Mesenchymal stem cell (in vitro differentiated cells and primary cell): ENCODE results near the gene TUBA4A.

ENCODE experiments used
- DNase-seq: peaks from one replicate; pipeline ENCODE4 v3.0.0-alpha.2; 2013
- H2AFZ ChIP-seq: one replicate; pipeline ENCODE4 v1.6.1; 2013; ENCODE audit warnings: low read depth, mild to moderate bottlenecking, control low read depth, inconsistent platforms, low read length, moderate library complexity
- H2AK5ac ChIP-seq: 2 replicates; pipeline ENCODE4 v1.6.1; 2013; ENCODE audit warnings: low read length, moderate library complexity, mild to moderate bottlenecking, inconsistent platforms; ENCODE audit not compliant: severe bottlenecking
- H2BK120ac ChIP-seq: one replicate; pipeline ENCODE4 v1.6.1; 2013; ENCODE audit warnings: low read depth, mild to moderate bottlenecking, inconsistent platforms, low read length, moderate library complexity
- H2BK12ac ChIP-seq, 2 experiments: one replicate each; pipeline ENCODE4 v1.6.1; 2013; ENCODE audit warnings: inconsistent platforms in 2 of 2, low read length in 2 of 2, mild to moderate bottlenecking in 2 of 2, moderate library complexity in 2 of 2, control low read depth in 1 of 2
- H2BK15ac ChIP-seq: one replicate; pipeline ENCODE4 v1.6.1; 2013; ENCODE audit warnings: mild to moderate bottlenecking, low read depth, inconsistent platforms; ENCODE audit not compliant: poor library complexity, severe bottlenecking
- H2BK5ac ChIP-seq: 2 replicates; pipeline ENCODE4 v1.6.1; 2013; ENCODE audit warnings: low read depth, mild to moderate bottlenecking, low read length, control low read depth, inconsistent platforms; ENCODE audit not compliant: poor library complexity, severe bottlenecking
- H3K14ac ChIP-seq, 2 experiments: one replicate each; pipeline ENCODE4 v1.6.1; 2013; ENCODE audit warnings: inconsistent platforms in 2 of 2, low read length in 2 of 2, control low read depth in 1 of 2, mild to moderate bottlenecking in 1 of 2, moderate library complexity in 1 of 2
- H3K18ac ChIP-seq, 2 experiments: one replicate each; pipeline ENCODE4 v1.6.1; 2013; ENCODE audit warnings: inconsistent platforms in 2 of 2, low read length in 2 of 2, control low read depth in 1 of 2, low read depth in 1 of 2, mild to moderate bottlenecking in 1 of 2
- H3K23ac ChIP-seq, 2 experiments: one replicate each; pipeline ENCODE4 v1.6.1; 2013; ENCODE audit warnings: inconsistent platforms in 2 of 2, low read length in 2 of 2, mild to moderate bottlenecking in 2 of 2, moderate library complexity in 2 of 2, control low read depth in 1 of 2
- H3K27ac ChIP-seq: 2 replicates; pipeline ENCODE4 v1.5.1; 2013; ENCODE audit warnings: mild to moderate bottlenecking, moderate library complexity, low read length, control low read depth, inconsistent platforms; ENCODE audit not compliant: poor library complexity, severe bottlenecking
- H3K27me3 ChIP-seq, 2 experiments: 2 replicates each; pipeline versions ENCODE4 v1.6.1 to v1.7.0; 2013; ENCODE audit warnings: low read length in 2 of 2, mild to moderate bottlenecking in 2 of 2, moderate library complexity in 2 of 2, control low read depth in 1 of 2, inconsistent platforms in 1 of 2; ENCODE audit not compliant: control insufficient read depth in 1 of 2, insufficient read depth in 1 of 2
- H3K36me3 ChIP-seq, 2 experiments: 2 replicates each; pipeline versions ENCODE4 v1.6.1 to v1.7.0; 2013; ENCODE audit warnings: low read length in 2 of 2, control low read depth in 1 of 2, inconsistent platforms in 1 of 2, low read depth in 1 of 2, mild to moderate bottlenecking in 1 of 2; ENCODE audit not compliant: insufficient read depth in 2 of 2, control insufficient read depth in 1 of 2
- H3K4ac ChIP-seq, 2 experiments: one replicate each; pipeline ENCODE4 v1.6.1; 2013; ENCODE audit warnings: inconsistent platforms in 2 of 2, low read length in 2 of 2, mild to moderate bottlenecking in 2 of 2, moderate library complexity in 2 of 2, control low read depth in 1 of 2, low read depth in 1 of 2
- H3K4me1 ChIP-seq: 2 replicates; pipeline ENCODE4 v1.6.1; 2013; ENCODE audit warnings: low read depth, low read length, control low read depth; ENCODE audit not compliant: control insufficient read depth, insufficient read depth
- H3K4me2 ChIP-seq: 2 replicates; pipeline ENCODE4 v1.6.1; 2013; ENCODE audit warnings: low read length, mild to moderate bottlenecking, inconsistent platforms; ENCODE audit not compliant: poor library complexity, severe bottlenecking
- H3K4me3 ChIP-seq, 2 experiments: 2 replicates each; pipeline versions ENCODE4 v1.5.1 to v1.7.0; 2013; ENCODE audit warnings: low read length in 2 of 2, mild to moderate bottlenecking in 2 of 2, control low read depth in 1 of 2, low read depth in 1 of 2; ENCODE audit not compliant: insufficient read depth in 1 of 2
- H3K79me1 ChIP-seq: replicated peaks from 2 replicates; pipeline ENCODE4 v1.6.1; 2013; ENCODE audit warnings: mild to moderate bottlenecking, control low read depth, low read length, inconsistent platforms; ENCODE audit not compliant: poor library complexity, severe bottlenecking
- H3K9ac ChIP-seq: 2 replicates; pipeline ENCODE4 v1.7.0; 2013; ENCODE audit warnings: mild to moderate bottlenecking, low read length, moderate library complexity
- H3K9me3 ChIP-seq: 2 replicates; pipeline ENCODE4 v1.7.0; 2013; ENCODE audit warnings: mild to moderate bottlenecking, low read length; ENCODE audit not compliant: control insufficient read depth
- H4K8ac ChIP-seq: one replicate; pipeline ENCODE4 v1.6.1; 2013; ENCODE audit warnings: inconsistent platforms, mild to moderate bottlenecking, low read length, moderate library complexity
- H4K91ac ChIP-seq: one replicate; pipeline ENCODE4 v1.6.1; 2013; ENCODE audit warnings: mild to moderate bottlenecking, low read length, inconsistent platforms
- WGBS: methylation state at CpG from one replicate; pipeline ENCODE4 v1.1.7; 2013; ENCODE audit warnings: mixed read lengths; 5-methylcytosine and 5-hydroxymethylcytosine counted together

TUBA4A gene

DNA sequence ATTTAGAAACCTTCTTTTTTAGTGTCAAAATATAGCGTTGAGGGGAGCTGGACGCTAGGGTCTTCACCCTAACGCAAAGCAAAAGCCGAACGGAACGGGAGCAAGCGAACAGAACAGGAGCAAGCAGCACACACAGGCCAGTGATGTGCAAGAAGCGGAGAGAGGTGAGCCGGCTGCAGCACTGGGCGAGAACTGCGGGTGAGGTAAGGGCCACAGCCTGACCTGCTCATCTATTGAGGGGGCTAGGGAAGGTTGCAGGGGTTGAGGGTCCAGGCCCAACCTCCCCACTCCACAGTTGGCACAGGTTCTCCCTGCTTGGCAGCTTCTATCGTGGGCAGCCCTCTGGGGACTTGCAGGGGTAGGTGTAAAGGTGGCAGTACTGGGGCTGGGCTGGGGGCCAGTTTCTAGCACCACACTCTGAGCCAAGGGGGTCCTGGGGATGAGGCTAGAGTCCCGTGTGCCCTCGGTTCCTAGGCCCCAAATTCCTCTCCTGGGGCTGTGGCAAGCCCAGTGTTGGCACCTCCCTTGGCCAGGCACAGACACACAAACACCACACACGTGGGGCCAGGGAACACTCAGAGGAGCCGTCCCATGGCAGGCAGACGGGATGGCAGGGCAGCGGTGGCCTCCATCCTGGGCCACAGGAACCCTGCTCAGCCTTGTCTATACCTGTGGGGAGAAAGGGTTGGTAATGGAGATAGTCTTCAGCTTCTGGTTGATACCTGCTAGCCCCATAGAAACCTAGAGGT lies 33.8 kb downstream of the TUBA4A start:
- no peak overlapping the region for H3K14ac ChIP-seq
- H3K18ac ChIP-seq: no peak overlapping the region
- no peak overlapping the region for H2BK15ac ChIP-seq
- H2BK120ac ChIP-seq: no peak overlapping the region
- H3K4me2 ChIP-seq: no peak overlapping the region
- no peak for DNase-seq
- peaks cover 66 to 74% of the 10 kb centered on the region in 2 experiments for H3K36me3 ChIP-seq
- no peak overlapping the region for H3K4me3 ChIP-seq
- H2AFZ ChIP-seq: no peak overlapping the region
- no peak overlapping the region for H4K91ac ChIP-seq
- no peak overlapping the region for H3K4ac ChIP-seq
- H3K79me1 ChIP-seq: peaks cover 29% of the 10 kb centered on the region
- peaks cover 15% of the 10 kb centered on the region for H3K4me1 ChIP-seq
- H2AK5ac ChIP-seq: no peak overlapping the region
- H2BK5ac ChIP-seq: no peak overlapping the region
- H3K9ac ChIP-seq: peak overlapping the region; percentile 93
- no peaks in the 10 kb centered on the region for H3K9me3 ChIP-seq
- no peak overlapping the region for H2BK12ac ChIP-seq
- no peaks in the 10 kb centered on the region for H3K27me3 ChIP-seq
- no peak overlapping the region for H3K23ac ChIP-seq
- H4K8ac ChIP-seq: no peak overlapping the region
- no peak overlapping the region for H3K27ac ChIP-seq
- WGBS: 97% methylated on average over 17 of the region's 18 CpGs

DNA sequence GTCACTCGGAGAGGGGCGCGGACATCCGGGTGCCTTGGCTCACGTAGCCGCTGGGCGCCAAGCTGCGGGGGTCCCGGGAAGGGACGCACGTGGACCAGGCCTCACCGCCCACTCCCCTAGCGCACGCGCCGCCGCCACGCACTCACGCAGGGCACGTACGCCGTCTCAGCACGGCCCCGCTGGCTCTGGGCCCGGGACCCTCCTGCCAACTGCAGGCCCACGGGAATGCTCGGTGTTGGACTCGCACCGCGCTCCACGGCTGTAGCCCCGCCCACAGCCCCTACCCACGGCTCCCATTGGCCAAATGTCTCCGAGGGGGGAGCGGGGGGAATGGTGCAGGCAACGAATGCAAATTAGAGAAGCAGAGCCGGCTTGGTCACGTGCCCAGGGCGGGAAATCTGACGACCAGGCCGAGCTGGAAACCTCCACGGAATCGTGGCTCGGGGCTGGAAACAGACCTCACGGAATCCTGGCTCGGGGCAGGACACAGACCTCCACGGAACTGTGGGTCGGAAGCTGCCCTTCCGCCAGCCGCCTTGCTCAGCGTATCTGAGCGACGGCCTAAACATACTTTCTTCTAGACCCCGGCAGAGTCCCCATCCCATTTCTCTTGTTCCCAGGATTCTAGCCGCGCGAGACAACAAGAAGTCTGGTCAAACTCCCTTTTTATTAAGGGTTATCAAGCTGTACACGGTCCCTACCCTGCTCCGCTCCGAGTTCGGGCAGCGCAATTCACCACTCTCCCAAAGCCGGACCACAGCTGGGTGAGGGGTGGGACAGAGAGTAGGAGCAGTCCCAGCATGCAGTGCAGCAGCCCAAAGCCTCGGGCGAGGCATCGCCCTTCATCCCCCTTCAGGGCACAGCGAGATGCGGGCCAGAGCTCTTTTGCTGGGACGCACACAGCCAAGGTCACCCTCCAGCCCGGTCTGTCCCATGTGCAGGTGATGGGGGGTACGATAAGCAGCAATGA lies 34.7 kb downstream of the TUBA4A start, which contains the start of gene ABCB6:
Gene ABCB6 (minus strand): TSS at position 227 of the 970 bp plus-strand sequence. CDS start 285 bp downstream, outside the sequence.
- peak within 1 kb of the TSS in 1 of 2 experiments; percentile 88 for H3K14ac ChIP-seq
- H2BK12ac ChIP-seq: peak within 1 kb of the TSS; percentile 11 to 64
- H3K79me1 ChIP-seq: peaks cover 27% of the 10 kb centered on the region
- peak within 1 kb of the TSS; percentile 31 to 94 for H3K23ac ChIP-seq
- H3K4ac ChIP-seq: peak within 1 kb of the TSS; percentile 83 to 89
- peak within 1 kb of the TSS; percentile 59 to 72 for H3K4me3 ChIP-seq
- 25% methylated on average over 47 of the region's 71 CpGs for WGBS
- H4K8ac ChIP-seq: peak within 1 kb of the TSS; percentile 88
- no peaks in the 10 kb centered on the region for H3K27me3 ChIP-seq
- peak within 1 kb of the TSS; percentile 75 for H2AFZ ChIP-seq
- H3K4me2 ChIP-seq: peak within 1 kb of the TSS; percentile 92
- peak within 1 kb of the TSS; percentile 21 for H2BK5ac ChIP-seq
- H4K91ac ChIP-seq: peak within 1 kb of the TSS; percentile 88
- DNase-seq: peak; percentile 94
- H3K27ac ChIP-seq: peak within 1 kb of the TSS; percentile 86
- H3K36me3 ChIP-seq: peaks cover 66 to 74% of the 10 kb centered on the region in 2 experiments
- H3K9ac ChIP-seq: peak within 1 kb of the TSS; percentile 93
- H3K4me1 ChIP-seq: peaks cover 15% of the 10 kb centered on the region
- H2BK15ac ChIP-seq: peak within 1 kb of the TSS; percentile 95
- peak within 1 kb of the TSS; percentile 74 for H2BK120ac ChIP-seq
- no peak within 1 kb of the TSS for H2AK5ac ChIP-seq
- peak within 1 kb of the TSS; percentile 79 to 95 for H3K18ac ChIP-seq
- no peaks in the 10 kb centered on the region for H3K9me3 ChIP-seq

DNA sequence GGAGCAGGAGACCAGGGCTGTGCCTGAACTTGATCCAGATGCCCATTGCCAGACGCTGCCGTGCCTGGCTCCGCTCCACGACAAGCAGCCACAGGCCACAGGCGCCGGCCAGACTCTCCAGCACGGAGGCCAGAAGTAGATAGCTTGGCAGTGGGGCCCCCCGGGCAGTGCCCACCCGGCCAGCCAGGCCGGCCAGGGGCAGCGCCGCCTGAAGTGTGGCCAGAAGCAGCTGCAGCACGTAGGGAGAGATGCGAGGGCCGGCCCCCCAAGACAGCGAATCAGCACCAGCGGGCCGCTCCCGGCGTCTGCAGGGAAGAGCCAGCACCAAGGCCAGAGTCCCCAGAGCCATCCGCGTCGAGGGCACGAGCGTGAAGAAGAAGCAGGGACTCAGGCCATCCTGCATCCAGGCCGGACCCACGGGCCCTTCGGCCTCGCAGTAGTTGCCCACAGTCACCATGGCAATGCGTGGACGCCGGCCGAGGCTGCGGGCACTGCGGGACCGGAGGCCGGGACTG lies 35.4 kb downstream of the TUBA4A start:
- under 1% methylated on average over 37 of the region's 37 CpGs for WGBS
- H3K27ac ChIP-seq: peak overlapping the region; percentile 86
- H3K9me3 ChIP-seq: no peaks in the 10 kb centered on the region
- H3K36me3 ChIP-seq: peaks cover 66 to 74% of the 10 kb centered on the region in 2 experiments
- peak overlapping the region; percentile 74 for H2BK120ac ChIP-seq
- peak overlapping the region; percentile 79 to 95 for H3K18ac ChIP-seq
- peak overlapping the region in 1 of 2 experiments; percentile 88 for H3K14ac ChIP-seq
- H3K4ac ChIP-seq: peak overlapping the region; percentile 83 to 89
- H3K79me1 ChIP-seq: peaks cover 19% of the 10 kb centered on the region
- peak overlapping the region; percentile 21 for H2BK5ac ChIP-seq
- H3K27me3 ChIP-seq: no peaks in the 10 kb centered on the region
- DNase-seq: peak; percentile 92
- peaks cover 15% of the 10 kb centered on the region for H3K4me1 ChIP-seq
- peak overlapping the region; percentile 92 for H3K4me2 ChIP-seq
- H3K9ac ChIP-seq: peak overlapping the region; percentile 93
- H3K4me3 ChIP-seq: peak overlapping the region; percentile 59 to 72
- peak overlapping the region; percentile 11 to 64 for H2BK12ac ChIP-seq
- no peak overlapping the region for H2AK5ac ChIP-seq
- H2AFZ ChIP-seq: peak overlapping the region; percentile 75
- H2BK15ac ChIP-seq: peak overlapping the region; percentile 95
- peak overlapping the region; percentile 88 for H4K8ac ChIP-seq
- peak overlapping the region; percentile 88 for H4K91ac ChIP-seq
- H3K23ac ChIP-seq: peak overlapping the region; percentile 18 to 31
